ENCODE measurements around the gene C19orf33. TPM values are rescaled to one million over a fixed set of nuclear protein-coding genes. Genes with fewer than 3 reads are reported as not detected.

Gene C19orf33
- total RNA-seq, 2 experiments from 2014 or later = not detected

DNA sequence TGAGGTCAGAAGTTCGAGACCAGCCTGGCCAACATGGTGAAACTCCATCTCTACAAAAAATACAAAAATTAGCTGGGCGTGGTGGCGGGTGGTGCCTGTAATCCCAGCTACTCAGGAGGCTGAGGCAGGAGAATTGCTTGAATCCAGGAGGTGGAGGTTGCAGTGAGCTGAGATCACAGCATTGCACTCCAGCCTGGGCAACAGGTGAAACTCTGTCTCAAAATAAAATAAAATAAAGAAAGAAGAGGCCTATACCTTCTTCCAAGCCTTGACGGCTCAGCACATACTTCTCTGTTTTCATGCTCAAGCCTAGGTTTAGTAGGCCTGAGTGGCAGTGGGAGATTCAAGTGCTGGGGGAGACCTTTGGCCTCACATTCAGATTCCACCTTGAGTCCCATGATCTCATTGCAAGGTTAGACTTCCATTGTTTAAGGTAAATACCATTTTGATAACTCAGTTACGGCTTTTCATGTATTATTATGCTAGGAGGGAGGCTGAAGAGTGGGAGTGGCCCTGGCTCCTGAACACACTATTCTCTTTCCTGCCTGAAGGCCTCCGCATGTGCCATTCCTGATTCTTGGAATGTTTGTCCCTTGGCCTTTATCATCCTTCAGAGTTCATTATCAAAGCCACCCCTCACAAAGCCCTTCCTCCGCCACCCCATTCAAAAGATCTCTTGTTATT lies 41.3 kb upstream of the C19orf33 start:
- Histone ChIP-seq H4K20me1 (ENCODE audit: insufficient read depth, low read length) (no peaks in the 10 kb centered on the region), H3K9me2 (ENCODE audit: insufficient read depth, low read length) (no peaks in the 10 kb centered on the region), H3K36me3 (ENCODE audit: insufficient read depth, low read length) (no peaks in the 10 kb centered on the region), H3K79me2 (ENCODE audit: insufficient read depth, low read depth, low read length) (no peaks in the 10 kb centered on the region), H3K4me2 (ENCODE audit: low read length) (no peak overlapping the region), H3K4me3 (ENCODE audit: low read depth, low read length, poor library complexity, severe bottlenecking) (no peak overlapping the region), H3K9me3 (ENCODE audit: low read length) (no peaks in the 10 kb centered on the region), H3K27ac (ENCODE audit: low read depth, low read length, poor library complexity, severe bottlenecking) (no peak overlapping the region), H3K4me1 (ENCODE audit: insufficient read depth, low read length, poor library complexity, severe bottlenecking) (peaks cover 15% of the 10 kb centered on the region), H2AFZ (ENCODE audit: low read length) (no peak overlapping the region)
- DNase-seq (ENCODE audit: low spot score) = no peak
- ChIA-PET CTCF (ENCODE audit: unreplicated experiment) (no interaction called here), POLR2A (no interaction called here)
- intact Hi-C loops (cut with micrococcal nuclease; ENCODE audit: unreplicated experiment) = no loop called here
- BruUV-seq (replicated peaks) = no TSS peak
- TF ChIP-seq EZH2phosphoT487 (IDR thresholded peaks at IDR 0.05; ENCODE audit: borderline replicate concordance, low read depth, low read length) = no peak

- Histone ChIP-seq H3K4me1 (ENCODE audit: insufficient read depth, low read length, poor library complexity, severe bottlenecking) (peaks cover 15% of the 10 kb centered on the region), H3K9me2 (ENCODE audit: insufficient read depth, low read length) (no peaks in the 10 kb centered on the region), H2AFZ (ENCODE audit: low read length) (peak overlapping the region; percentile 82), H3K36me3 (ENCODE audit: insufficient read depth, low read length) (no peaks in the 10 kb centered on the region), H3K4me3 (ENCODE audit: low read depth, low read length, poor library complexity, severe bottlenecking) (peak overlapping the region; percentile 67), H3K27ac (ENCODE audit: low read depth, low read length, poor library complexity, severe bottlenecking) (peak overlapping the region; percentile 36), H3K4me2 (ENCODE audit: low read length) (peak overlapping the region; percentile 75), H3K79me2 (ENCODE audit: insufficient read depth, low read depth, low read length) (no peaks in the 10 kb centered on the region), H3K9me3 (ENCODE audit: low read length) (no peaks in the 10 kb centered on the region), H4K20me1 (ENCODE audit: insufficient read depth, low read length) (no peaks in the 10 kb centered on the region)
- no TSS peak for BruUV-seq (replicated peaks)
- TF ChIP-seq CTCF (conservative IDR thresholded peaks at IDR 0.05; ENCODE audit: low read length) (no peak), EZH2phosphoT487 (IDR thresholded peaks at IDR 0.05; ENCODE audit: borderline replicate concordance, low read depth, low read length) (no peak)
- ChIA-PET CTCF (ENCODE audit: unreplicated experiment) (no interaction called here), POLR2A (interaction anchor here (1.0 to 1.6 kb wide), 2 partner anchors 21 to 58 kb away, joined by 3 read pairs; no protein-coding TSS in a partner anchor)
- peak; percentile 73 for DNase-seq (ENCODE audit: low spot score)
- intact Hi-C loops (cut with micrococcal nuclease; ENCODE audit: unreplicated experiment) = loop anchor here (2.0 kb wide), 1 partner anchor 53 kb away; no protein-coding TSS in a partner anchor
Observed at GRCh38 chr19:38263689-38264485, 40.2 kb upstream of the C19orf33 start.

GRCh38 chr19:38264486-38265212 lies 39.4 kb upstream of the C19orf33 start, which contains the start of gene SPINT2:
Gene SPINT2, plus strand, starts transcription at chr19:38264573. Its CDS starts 320 bp downstream, at chr19:38264893.
- intact Hi-C loops (cut with micrococcal nuclease; ENCODE audit: unreplicated experiment) = loop anchor here (2.0 kb wide), 1 partner anchor 52 kb away; no protein-coding TSS in a partner anchor
- Histone ChIP-seq H2AFZ (ENCODE audit: low read length) (peak within 1 kb of the TSS; percentile 82), H3K9me3 (ENCODE audit: low read length) (no peaks in the 10 kb centered on the region), H3K27ac (ENCODE audit: low read depth, low read length, poor library complexity, severe bottlenecking) (peak within 1 kb of the TSS; percentile 36), H3K79me2 (ENCODE audit: insufficient read depth, low read depth, low read length) (no peaks in the 10 kb centered on the region), H3K9me2 (ENCODE audit: insufficient read depth, low read length) (no peaks in the 10 kb centered on the region), H3K4me3 (ENCODE audit: low read depth, low read length, poor library complexity, severe bottlenecking) (peak within 1 kb of the TSS; percentile 67), H3K36me3 (ENCODE audit: insufficient read depth, low read length) (no peaks in the 10 kb centered on the region), H3K4me1 (ENCODE audit: insufficient read depth, low read length, poor library complexity, severe bottlenecking) (peaks cover 15% of the 10 kb centered on the region), H3K4me2 (ENCODE audit: low read length) (peak within 1 kb of the TSS; percentile 75), H4K20me1 (ENCODE audit: insufficient read depth, low read length) (no peaks in the 10 kb centered on the region)
- POLR2A ChIA-PET = interaction anchor here (1.0 to 1.9 kb wide), 3 partner anchors 13 to 57 kb away, joined by 3 to 6 read pairs (median 3); no protein-coding TSS in a partner anchor
- no TSS peak for BruUV-seq (replicated peaks)
- no peak for TF ChIP-seq CTCF (conservative IDR thresholded peaks at IDR 0.05; ENCODE audit: low read length)
- TF ChIP-seq EZH2phosphoT487 (IDR thresholded peaks at IDR 0.05; ENCODE audit: borderline replicate concordance, low read depth, low read length) = no peak
- peak; percentile 87 for DNase-seq (ENCODE audit: low spot score)
- CTCF ChIA-PET (ENCODE audit: unreplicated experiment) = no interaction called here
